ENCODE measurements around the gene RAD51AP1. TPM values are rescaled to one million over a fixed set of nuclear protein-coding genes. Genes with fewer than 3 reads are reported as not detected.

The RAD51AP1 gene
- total and polyA plus RNA-seq, 2 of the 8 experiments (the other 6 are each of a cell fraction or from before 2014, with no cell fraction given), result 29.7 to 48.3 TPM

DNA sequence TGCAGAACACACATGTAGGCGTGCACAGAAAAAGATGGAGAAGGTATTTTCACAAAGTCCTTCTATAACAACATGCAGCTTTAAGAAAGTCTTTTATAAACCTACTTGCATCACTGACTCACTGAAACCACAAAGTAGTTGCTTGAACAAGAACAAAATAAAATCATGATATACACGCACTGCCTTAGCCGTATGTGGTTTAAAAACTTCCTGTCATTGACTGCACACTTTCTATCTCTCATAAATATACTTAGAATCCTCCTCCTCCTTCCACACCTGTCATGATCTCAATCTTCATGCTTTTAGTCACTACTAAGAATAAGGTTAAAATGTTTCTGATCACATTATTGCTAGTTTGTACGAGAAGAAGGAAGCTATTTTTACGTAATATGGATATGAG lies 31.8 kb upstream of the RAD51AP1 start (continued):
- TF ChIP-seq, protein P1, sequence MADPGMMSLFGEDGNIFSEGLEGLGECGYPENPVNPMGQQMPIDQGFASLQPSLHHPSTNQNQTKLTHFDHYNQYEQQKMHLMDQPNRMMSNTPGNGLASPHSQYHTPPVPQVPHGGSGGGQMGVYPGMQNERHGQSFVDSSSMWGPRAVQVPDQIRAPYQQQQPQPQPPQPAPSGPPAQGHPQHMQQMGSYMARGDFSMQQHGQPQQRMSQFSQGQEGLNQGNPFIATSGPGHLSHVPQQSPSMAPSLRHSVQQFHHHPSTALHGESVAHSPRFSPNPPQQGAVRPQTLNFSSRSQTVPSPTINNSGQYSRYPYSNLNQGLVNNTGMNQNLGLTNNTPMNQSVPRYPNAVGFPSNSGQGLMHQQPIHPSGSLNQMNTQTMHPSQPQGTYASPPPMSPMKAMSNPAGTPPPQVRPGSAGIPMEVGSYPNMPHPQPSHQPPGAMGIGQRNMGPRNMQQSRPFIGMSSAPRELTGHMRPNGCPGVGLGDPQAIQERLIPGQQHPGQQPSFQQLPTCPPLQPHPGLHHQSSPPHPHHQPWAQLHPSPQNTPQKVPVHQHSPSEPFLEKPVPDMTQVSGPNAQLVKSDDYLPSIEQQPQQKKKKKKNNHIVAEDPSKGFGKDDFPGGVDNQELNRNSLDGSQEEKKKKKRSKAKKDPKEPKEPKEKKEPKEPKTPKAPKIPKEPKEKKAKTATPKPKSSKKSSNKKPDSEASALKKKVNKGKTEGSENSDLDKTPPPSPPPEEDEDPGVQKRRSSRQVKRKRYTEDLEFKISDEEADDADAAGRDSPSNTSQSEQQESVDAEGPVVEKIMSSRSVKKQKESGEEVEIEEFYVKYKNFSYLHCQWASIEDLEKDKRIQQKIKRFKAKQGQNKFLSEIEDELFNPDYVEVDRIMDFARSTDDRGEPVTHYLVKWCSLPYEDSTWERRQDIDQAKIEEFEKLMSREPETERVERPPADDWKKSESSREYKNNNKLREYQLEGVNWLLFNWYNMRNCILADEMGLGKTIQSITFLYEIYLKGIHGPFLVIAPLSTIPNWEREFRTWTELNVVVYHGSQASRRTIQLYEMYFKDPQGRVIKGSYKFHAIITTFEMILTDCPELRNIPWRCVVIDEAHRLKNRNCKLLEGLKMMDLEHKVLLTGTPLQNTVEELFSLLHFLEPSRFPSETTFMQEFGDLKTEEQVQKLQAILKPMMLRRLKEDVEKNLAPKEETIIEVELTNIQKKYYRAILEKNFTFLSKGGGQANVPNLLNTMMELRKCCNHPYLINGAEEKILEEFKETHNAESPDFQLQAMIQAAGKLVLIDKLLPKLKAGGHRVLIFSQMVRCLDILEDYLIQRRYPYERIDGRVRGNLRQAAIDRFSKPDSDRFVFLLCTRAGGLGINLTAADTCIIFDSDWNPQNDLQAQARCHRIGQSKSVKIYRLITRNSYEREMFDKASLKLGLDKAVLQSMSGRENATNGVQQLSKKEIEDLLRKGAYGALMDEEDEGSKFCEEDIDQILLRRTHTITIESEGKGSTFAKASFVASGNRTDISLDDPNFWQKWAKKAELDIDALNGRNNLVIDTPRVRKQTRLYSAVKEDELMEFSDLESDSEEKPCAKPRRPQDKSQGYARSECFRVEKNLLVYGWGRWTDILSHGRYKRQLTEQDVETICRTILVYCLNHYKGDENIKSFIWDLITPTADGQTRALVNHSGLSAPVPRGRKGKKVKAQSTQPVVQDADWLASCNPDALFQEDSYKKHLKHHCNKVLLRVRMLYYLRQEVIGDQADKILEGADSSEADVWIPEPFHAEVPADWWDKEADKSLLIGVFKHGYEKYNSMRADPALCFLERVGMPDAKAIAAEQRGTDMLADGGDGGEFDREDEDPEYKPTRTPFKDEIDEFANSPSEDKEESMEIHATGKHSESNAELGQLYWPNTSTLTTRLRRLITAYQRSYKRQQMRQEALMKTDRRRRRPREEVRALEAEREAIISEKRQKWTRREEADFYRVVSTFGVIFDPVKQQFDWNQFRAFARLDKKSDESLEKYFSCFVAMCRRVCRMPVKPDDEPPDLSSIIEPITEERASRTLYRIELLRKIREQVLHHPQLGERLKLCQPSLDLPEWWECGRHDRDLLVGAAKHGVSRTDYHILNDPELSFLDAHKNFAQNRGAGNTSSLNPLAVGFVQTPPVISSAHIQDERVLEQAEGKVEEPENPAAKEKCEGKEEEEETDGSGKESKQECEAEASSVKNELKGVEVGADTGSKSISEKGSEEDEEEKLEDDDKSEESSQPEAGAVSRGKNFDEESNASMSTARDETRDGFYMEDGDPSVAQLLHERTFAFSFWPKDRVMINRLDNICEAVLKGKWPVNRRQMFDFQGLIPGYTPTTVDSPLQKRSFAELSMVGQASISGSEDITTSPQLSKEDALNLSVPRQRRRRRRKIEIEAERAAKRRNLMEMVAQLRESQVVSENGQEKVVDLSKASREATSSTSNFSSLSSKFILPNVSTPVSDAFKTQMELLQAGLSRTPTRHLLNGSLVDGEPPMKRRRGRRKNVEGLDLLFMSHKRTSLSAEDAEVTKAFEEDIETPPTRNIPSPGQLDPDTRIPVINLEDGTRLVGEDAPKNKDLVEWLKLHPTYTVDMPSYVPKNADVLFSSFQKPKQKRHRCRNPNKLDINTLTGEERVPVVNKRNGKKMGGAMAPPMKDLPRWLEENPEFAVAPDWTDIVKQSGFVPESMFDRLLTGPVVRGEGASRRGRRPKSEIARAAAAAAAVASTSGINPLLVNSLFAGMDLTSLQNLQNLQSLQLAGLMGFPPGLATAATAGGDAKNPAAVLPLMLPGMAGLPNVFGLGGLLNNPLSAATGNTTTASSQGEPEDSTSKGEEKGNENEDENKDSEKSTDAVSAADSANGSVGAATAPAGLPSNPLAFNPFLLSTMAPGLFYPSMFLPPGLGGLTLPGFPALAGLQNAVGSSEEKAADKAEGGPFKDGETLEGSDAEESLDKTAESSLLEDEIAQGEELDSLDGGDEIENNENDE (IDR thresholded peaks at IDR 0.05; ENCODE audit: insufficient replicate concordance, low read length), result no peak
- TF ChIP-seq PHF8 (conservative IDR thresholded peaks at IDR 0.05; ENCODE audit: low read depth, low read length) (no peak), SIX5 (IDR thresholded peaks at IDR 0.05; ENCODE audit: low read depth, low read length) (no peak), RXRA (IDR thresholded peaks at IDR 0.05; ENCODE audit: insufficient read depth, low read depth, low read length) (no peak), CTBP2 (IDR thresholded peaks at IDR 0.05; ENCODE audit: borderline replicate concordance, insufficient read depth, insufficient read length, low read length) (no peak), GTF2F1 (IDR thresholded peaks at IDR 0.05; ENCODE audit: borderline replicate concordance, low read depth, low read length) (no peak), SP2 (IDR thresholded peaks at IDR 0.05; ENCODE audit: low read length) (no peak)
